AG10803 (cell line): ENCODE results near the gene TMUB1.
A peak's percentile ranks its signal among the peaks of the same experiment; 100 is the strongest.

Source experiments
- DNase-seq: peaks from one replicate; pipeline ENCODE4 v3.0.0; 2010; ENCODE audit warnings: low read depth
- H3K4me3 ChIP-seq: 2 replicates; pipeline ENCODE4 v1.5.1; 2011; ENCODE audit warnings: mild to moderate bottlenecking, low read length, control low read depth
- CTCF ChIP-seq: conservative IDR thresholded peaks from 2 replicates; pipeline ENCODE4 v1.5.1; 2011; ENCODE audit warnings: mild to moderate bottlenecking, low read length, control low read depth, inconsistent platforms

The TMUB1 gene

GRCh38 chr7:151124481-151124880, 41.2 kb upstream of the TMUB1 start:
- no peak for TF ChIP-seq CTCF
- no peak overlapping the region for H3K4me3 ChIP-seq
- no peak for DNase-seq

- H3K4me3 ChIP-seq, result no peak overlapping the region
- TF ChIP-seq CTCF, result peak; percentile 99
- peak; percentile 72 for DNase-seq
Measured at GRCh38 chr7:151123822-151124464, 40.6 kb upstream of the TMUB1 start.

GRCh38 chr7:151123158-151123821, 40.0 kb upstream of the TMUB1 start:
- no peak overlapping the region for H3K4me3 ChIP-seq
- TF ChIP-seq CTCF, result no peak
- DNase-seq, result no peak

- no peak for TF ChIP-seq CTCF
- no peak overlapping the region for H3K4me3 ChIP-seq
- DNase-seq, result no peak
Measured at GRCh38 chr7:151122796-151123157, 39.5 kb upstream of the TMUB1 start.

- no peak for TF ChIP-seq CTCF
- DNase-seq, result no peak
- no peak overlapping the region for H3K4me3 ChIP-seq
Measured at GRCh38 chr7:151122276-151122675, 39.0 kb upstream of the TMUB1 start.

GRCh38 chr7:151121380-151122170, 38.3 kb upstream of the TMUB1 start:
- no peak overlapping the region for H3K4me3 ChIP-seq
- no peak for TF ChIP-seq CTCF
- no peak for DNase-seq
